ENCODE results near the gene DYRK1B.

DNA sequence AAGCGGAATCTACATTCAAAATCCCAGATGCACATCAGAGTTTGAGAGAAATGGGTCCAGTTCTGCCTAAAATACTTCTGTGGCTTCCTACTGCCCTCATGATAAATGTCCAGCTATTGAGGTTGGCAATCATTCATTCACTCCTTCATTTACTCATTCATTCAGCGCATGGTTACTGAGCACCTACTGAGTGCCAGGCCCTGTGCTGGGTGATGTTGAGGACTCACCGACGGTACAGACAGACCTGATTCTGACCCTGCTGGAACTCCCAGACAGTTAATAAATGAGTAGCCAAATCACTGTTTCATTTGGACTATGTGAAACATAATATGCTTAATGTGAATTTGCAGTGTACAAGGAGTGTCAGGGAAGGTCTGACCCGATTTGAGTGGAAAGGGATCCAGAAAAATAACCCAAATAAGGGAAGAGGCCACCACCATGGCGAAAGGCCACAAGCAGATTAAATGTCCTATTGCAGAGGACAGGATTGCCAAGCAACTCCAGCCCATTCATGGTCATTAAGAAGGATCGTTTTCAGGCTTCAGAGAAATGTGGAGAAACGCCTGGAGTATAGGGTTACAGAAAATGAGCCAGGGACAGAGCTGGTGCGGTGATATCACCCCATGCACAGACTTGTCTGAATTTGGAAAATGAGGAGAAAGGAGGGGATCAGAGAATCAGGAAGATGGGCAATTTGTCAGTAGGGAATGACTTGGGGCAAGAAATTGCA lies 20.5 kb downstream of the DYRK1B start:
- TF ChIP-seq EZH2phosphoT487 (IDR thresholded peaks at IDR 0.05; ENCODE audit: unreplicated experiment) (no peak), EZH2 (IDR thresholded peaks at IDR 0.05; ENCODE audit: low read depth, unreplicated experiment) (no peak), POLR2AphosphoS5 (IDR thresholded peaks at IDR 0.05; ENCODE audit: low read depth) (no peak), JUNB (IDR thresholded peaks at IDR 0.05; ENCODE audit: unreplicated experiment) (no peak), STAT1 (IDR thresholded peaks at IDR 0.05; ENCODE audit: unreplicated experiment) (no peak)
- TF ChIP-seq, protein P1, sequence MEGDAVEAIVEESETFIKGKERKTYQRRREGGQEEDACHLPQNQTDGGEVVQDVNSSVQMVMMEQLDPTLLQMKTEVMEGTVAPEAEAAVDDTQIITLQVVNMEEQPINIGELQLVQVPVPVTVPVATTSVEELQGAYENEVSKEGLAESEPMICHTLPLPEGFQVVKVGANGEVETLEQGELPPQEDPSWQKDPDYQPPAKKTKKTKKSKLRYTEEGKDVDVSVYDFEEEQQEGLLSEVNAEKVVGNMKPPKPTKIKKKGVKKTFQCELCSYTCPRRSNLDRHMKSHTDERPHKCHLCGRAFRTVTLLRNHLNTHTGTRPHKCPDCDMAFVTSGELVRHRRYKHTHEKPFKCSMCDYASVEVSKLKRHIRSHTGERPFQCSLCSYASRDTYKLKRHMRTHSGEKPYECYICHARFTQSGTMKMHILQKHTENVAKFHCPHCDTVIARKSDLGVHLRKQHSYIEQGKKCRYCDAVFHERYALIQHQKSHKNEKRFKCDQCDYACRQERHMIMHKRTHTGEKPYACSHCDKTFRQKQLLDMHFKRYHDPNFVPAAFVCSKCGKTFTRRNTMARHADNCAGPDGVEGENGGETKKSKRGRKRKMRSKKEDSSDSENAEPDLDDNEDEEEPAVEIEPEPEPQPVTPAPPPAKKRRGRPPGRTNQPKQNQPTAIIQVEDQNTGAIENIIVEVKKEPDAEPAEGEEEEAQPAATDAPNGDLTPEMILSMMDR (conservative IDR thresholded peaks at IDR 0.05; ENCODE audit: low read depth in 2 of 2), result no peak

Measured in GM23338 (cell line).